ENCODE results near the gene TPRX2. TPM values are rescaled to one million over a fixed set of nuclear protein-coding genes. Genes with fewer than 3 reads are reported as not detected.
A peak's percentile ranks its signal among the peaks of the same experiment; 100 is the strongest.
"Not testable (repeated sequence)": the region's sequence is repeated elsewhere in the genome, so short reads cannot be mapped to it uniquely, and the experiment has no call there.

The TPRX2 gene
- total RNA-seq, 1 experiment from 2014 or later = not detected

DNA sequence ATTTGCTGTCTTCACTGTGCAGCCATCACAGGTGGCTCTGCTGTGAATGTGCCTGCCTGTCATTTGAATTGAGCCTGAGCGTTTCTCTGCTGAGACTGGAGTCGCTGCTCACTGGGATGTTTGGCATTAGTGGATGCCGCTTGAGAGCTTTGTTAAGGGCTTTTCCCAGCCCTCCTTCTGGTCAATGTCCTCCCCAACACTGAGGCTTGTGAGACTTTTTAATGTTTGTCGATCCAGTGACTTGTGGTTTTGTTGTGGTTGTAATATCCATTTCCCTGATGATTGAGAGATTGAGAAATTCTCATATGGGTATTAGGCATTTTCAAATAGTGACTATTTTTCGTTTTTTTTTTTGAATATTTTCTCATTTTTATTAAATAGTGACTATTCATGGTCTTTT lies 2.6 kb downstream of the TPRX2 start:
- DNase-seq (ENCODE audit: low read depth) = no peak

DNA sequence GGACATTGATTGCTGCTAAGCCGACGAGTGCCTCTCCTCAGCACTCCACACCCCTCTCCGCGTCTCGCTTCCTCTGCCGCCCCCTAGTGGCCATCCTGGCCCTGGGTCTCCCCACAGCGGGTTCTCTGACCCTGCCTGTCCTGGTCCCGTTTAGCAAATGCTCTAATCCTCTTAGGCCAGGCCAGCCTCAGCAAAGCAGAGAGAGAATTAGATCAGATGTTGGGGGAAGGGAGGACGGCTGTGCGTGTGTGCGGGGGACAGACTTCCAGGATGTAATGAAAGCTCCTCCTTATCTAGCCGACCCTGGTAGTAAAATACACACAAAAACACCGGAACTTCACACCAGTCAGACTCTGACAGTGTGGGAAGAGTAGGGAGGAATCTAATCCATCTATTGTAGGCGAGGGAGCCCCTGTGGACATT lies 4.5 kb downstream of the TPRX2 start:
- DNase-seq (ENCODE audit: low read depth) = peak; percentile 75

DNA sequence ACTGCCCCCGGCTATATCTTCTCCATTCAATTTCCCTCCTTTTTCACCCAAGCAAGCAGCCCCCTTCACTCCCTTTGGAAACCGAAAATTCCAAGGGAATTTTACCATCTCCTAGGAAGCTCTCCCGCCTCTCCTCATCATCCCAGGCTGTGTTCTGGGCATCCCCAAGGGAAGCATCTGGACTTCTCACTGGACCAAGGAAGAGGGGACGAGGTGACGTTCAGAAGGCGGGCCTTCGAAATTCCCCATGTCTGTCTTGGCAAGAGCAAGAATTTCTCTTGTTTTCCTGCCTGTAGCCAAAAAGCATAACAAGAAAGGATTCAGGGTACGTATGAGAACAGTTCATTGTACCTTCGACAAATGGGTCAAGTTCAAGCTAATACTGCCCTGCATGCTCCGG lies 6.1 kb downstream of the TPRX2 start:
- DNase-seq (ENCODE audit: low read depth) = no peak

DNA sequence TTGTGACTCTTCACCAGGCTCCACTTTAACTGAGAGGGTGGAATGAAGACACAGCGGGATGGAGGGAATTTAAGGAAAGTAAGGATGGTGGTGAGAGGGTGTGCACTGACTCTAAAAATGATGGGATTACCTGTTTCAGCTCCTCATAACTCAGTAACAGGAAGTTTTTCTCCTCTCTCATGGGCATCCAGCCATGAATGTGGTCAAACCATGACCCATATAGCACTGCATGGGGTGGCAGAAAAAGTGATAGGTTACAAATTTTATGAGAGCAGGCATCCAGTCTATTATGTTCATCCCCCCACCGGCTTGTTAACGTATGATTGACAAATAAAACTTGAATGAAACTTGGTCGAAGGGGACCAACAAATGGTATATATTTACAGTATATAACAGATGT lies 19.9 kb downstream of the TPRX2 start:
- DNase-seq (ENCODE audit: low read depth) = peak; percentile 37

DNA sequence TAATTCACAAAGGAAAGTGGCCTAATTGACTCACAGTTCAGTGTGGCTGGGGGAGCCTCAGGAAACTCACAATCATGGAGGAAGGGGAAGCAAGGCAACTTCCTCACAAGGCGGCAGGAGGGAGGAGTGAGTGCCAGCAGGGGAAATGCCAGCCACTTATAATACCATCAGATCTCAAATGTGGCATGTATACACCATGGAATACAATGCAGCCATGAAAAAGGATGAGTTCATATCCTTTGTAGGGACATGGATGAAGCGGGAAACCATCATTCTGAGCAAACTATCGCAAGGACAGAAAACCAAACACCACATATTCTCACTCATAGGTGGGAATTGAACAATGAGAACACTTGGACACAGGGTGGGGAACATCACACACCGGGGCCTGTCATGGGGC lies 20.4 kb downstream of the TPRX2 start:
- DNase-seq (ENCODE audit: low read depth) = not testable (repeated sequence)

DNA sequence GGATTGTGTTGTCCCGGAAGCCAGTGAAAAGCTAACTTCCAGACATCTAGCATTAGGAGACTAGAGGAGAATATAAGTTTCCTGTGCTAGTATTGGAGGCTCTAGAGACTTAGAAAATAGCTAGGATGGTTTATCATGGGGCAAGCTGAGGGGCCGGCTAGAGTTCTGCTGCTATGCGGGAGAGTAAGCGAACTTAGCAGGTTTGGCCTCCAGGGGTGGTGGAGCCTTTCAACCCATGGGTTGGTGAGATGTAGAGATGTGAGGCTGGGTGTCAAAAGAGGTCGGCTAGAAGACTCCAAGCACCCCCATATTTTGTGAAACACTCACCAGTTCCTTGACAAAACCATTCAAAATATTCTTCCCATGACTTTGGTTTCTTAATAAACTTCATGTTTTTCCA lies 22.7 kb downstream of the TPRX2 start:
- DNase-seq (ENCODE audit: low read depth) = no peak

DNA sequence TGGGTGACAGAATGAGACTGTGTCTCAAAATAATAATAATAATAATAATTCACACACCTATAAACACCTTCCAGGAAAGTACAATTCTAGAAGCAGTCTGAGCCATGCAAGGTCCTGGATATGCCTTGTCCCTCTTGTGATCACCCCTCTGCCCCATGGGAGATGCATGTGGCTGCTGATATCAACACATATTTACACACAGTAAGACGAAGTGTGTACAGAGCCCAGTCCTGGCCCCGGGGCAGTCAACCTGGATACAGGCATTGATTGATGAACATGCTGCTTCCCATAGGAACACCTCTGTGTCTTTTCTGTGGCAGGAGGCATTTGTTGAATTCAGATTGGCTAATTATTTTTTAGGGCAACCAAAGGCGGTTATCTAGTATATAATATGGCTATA lies 23.9 kb downstream of the TPRX2 start:
- no peak for DNase-seq (ENCODE audit: low read depth)

DNA sequence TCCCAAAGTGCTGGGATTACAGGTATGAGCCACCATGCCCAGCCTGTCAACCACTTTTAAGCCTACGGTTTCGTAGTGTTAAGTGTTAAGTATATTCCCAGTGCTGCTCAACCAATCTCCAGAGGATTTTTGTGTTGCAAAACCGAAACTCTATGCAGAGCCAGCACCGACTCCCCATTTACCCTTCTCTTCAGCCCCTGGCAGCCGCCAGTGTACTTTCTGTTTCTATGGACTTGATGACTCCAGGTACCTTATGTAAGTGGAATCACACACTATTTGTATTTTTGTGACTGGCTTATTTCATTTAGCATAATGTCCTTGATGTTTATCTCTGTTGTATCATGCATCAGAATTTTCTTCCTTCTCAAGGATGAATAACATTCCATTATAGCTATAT lies 26.0 kb downstream of the TPRX2 start:
- no peak for DNase-seq (ENCODE audit: low read depth)

DNA sequence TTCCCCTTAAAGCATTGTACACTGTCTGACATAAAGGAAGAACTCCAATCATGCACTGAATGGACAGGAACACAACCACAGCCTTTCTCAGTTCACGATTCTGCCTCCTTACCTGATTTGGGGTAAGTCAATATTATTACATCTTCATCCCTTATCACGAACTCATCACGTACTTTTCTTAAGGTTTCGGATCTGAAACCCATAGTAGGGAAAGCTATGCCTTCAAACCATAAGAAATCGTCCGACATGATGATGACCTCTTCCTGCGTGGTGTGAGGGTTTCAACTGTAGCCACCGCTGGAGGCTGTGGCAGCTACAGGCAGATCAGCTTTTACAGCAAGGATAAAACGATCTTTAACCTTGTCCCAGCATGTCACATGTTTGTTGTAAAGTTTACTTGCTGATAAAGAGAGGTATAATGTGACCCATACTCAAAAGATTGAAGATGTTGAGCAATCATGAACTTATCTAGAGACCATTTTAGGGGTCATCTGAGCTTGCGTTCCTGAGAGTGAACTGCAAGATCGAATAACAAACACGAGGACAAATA lies 27.1 kb downstream of the TPRX2 start, which contains the start of gene SULT2A1:
Gene SULT2A1 (minus strand): TSS at position 306 of the 550 bp plus-strand sequence. CDS start 58 bp downstream, at position 248.
- DNase-seq (ENCODE audit: low read depth) = no peak

DNA sequence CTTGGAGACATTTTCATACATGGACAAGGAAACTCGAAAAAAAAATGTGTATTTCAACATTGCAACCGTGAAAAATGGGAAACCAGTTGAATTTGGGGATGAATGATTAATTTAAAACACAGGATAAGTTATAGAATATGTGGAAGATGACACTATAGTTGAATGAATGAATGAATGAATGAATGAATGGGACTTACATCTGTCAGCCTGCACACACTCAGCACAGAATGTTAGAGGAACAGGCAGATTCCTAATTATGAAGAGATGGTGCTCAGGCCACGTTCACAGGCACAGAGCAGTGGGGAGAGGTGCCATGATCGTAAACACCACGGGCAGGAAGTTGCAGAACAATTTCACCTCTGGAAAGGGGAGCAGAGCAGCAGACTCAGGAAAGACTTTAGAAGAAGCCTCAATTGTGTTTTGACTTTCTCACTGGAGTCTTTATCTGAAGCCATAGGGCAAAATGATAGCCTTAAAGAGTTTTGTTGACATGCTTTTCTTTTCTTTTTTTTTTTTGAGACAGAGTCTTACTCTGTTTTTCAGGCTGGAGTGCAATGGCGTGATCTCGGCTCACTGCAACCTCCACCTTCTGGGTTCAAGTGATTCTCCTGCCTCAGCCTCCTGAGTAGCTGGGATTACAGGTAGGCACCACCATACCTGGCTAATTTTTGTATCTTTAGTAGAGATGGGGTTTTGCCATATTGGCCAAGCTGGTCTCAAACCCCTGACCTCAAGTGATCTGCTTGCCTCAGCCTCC lies 32.0 kb downstream of the TPRX2 start:
- DNase-seq (ENCODE audit: low read depth) = no peak

DNA sequence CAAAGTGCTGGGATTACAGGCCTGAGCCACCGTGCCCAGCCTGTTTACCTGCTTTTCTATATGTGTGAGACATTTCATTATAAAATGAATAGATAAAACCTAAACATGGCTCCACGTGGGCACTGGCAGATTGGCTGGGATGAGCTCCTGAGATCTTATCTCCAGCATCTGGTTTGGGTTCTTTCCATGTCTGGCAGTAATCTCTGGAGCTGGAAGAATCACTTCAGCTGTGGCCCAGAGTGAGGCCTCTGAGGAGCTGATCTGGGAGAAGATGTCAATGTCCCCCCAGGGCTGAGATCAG lies 32.5 kb downstream of the TPRX2 start:
- no peak for DNase-seq (ENCODE audit: low read depth)

DNA sequence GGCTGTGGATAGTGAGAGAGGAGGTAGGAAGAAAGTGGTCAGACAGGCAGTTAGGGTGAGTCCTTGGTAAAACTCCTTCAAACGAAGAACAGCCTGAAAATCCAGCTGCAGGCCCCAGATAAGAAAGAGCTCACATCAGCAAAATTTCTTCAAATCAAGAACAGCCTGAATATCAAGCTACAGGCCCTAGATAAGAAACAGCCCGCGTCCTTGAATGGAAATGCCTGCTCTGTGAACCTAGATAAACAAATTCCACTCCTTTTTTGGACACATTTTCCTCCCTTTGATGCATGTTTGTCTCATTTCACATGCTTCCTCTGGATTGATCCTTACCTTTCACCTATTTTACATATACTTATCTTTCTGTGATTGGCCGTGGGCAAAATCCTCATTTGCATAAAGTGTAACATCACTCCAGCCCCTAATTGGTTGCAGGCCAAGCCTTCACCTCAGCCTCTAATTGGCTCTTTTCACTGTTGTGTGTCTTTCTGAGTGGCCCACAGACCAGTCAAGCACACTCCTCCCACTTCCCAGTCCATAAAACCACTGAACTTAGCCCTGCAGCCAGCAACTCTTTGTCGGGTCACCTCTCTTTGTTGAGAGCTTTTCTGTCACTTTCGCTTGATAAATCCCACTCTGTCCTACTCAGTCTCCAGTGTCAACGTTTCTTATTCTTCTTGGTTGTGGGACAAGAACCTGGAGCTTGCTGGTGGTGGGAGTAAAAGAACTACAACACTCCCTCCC lies 33.1 kb downstream of the TPRX2 start:
- peak; percentile 20 for DNase-seq (ENCODE audit: low read depth)

DNA sequence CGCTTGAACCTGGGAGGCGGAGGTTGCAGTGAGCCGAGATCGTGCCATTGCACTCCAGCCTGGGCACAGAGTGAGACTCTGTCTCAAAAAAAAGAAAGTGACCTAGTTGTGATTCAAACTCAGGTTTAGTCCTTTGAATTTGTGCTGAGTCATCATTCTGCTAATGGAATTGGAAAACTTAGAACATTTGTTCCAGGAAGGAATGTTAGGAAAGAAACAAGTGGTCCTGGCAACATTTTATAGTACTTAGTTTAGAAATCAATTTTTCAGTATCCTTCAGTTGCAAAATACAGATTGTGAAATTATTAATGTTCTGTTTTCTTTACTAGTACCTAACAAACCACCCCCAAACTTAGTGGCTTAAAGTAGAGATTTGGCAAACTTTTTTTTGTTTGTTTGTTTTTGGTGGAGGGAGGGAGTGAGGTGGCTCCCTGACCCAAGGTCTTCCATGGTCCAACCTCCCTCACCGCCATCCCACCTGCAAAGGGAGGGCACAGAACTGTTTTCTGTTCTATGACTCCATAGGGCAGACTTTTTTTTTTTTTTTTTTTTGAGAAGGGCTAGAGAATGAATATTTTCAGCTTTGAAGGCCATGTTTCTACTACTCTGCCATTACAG lies 36.2 kb downstream of the TPRX2 start:
- DNase-seq (ENCODE audit: low read depth) = no peak

DNA sequence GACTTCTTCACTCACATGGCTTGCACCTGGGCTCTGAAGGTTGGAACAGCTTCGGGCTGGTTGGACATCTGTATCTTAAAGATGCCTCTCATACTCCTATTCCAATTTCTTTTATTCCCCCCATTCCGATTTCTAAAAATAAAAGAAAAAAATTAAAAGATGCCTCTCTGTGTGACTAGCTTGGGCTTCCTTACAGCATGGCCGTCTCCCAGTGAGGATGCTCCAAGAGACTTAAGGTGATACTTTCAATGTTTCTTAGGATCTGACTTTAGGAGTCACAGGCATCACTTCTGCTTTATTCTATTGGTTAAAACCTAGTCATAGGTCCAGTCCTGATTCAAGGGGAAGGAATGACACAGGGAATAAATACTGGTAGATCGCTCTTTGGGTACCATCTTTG lies 37.0 kb downstream of the TPRX2 start:
- DNase-seq (ENCODE audit: low read depth) = no peak

DNA sequence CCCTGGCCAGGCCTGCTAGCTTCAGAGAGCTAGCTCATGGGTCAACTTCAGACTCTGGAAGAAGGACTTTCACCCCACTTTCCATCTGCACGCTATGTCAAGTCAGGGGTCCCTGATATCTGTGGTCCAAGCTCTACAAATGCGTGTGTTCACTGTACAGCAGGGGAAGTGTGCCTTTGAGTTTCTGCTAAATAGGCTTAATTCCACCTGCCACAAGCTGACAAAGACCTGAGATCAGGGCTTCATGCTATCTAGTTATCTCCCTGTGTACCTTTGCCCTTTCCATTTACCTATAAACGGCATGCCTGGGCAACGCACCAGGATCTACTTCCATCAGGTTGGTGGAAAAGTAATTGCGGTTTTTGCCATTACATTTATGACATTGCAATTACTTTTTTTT lies 37.7 kb downstream of the TPRX2 start:
- no peak for DNase-seq (ENCODE audit: low read depth)

DNA sequence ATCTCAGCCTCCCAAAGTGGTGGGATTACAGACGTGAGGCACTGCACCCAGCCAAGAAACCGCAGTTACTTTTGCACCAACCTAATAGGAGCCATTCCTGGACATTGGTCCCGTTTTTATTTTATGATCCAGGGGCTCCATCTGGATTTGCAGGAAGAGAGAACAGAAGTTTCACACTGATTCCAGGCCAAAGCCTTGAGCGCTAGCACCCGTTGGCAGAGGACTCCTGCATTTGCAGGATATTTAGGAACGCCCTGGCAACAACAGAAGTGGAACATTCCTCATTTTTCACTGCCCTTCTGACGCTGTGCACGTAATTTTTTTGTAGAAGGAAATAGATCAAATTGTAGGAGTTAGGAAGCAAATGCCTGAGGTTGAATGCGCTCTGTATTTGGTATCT lies 38.8 kb downstream of the TPRX2 start:
- no peak for DNase-seq (ENCODE audit: low read depth)

DNA sequence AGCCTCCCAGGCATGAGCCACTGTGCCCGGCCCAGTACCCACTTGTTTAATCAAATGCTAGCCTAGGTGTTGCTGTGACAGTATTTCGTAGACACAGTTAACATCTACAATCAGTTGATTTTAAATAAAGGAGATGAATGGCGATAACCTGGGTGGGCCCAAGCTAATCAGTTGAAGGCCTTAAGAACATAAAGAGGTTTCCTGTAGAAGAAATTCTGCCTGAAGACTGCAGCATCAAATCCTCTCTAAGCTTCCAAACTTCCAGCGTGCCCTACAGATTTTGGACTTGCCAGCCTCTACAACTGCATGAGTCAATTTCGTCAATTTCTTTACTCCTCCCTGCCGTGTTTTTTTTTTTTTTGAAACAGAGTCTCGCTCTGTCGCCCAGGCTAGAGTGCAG lies 40.3 kb downstream of the TPRX2 start:
- no peak for DNase-seq (ENCODE audit: low read depth)

DNA sequence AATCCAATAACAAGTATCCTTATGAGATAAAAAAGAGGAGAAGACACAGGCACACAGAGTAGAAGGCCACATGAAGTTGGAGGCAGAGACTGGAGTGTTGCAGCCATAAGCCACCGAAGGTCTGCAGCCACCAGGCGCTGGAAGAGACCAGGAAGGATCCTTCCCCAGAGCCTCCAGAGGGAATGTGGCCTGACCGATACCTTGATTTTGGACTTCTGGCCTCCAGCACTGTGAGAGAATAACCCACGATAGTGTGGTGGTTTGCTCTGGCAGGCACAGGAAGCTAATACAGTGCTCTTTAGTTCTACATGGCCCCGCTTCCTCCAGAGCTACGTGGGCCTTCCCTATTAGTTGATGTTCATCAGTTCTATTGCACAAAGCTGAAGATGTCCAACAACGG lies 42.3 kb downstream of the TPRX2 start:
- DNase-seq (ENCODE audit: low read depth) = no peak

DNA sequence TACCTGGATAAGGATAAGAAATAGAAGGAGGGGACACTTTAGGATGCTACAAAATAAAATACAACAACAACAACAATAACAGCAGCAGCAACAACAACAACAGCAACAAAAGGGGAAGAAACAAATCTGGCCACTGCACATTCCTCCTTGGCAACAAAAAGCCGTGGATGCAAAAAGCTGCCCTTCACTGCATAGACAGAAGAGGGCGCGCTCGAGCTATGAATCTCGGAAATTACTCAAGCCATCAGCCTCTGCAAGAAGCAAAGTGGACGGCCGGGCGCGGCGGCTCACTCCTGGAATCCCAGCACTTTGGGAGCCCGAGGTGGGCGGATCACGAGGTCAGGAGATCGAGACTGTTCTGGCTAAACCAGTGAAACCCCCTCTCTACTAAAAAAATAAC lies 50.3 kb downstream of the TPRX2 start:
- DNase-seq (ENCODE audit: low read depth) = not testable (repeated sequence)

DNA sequence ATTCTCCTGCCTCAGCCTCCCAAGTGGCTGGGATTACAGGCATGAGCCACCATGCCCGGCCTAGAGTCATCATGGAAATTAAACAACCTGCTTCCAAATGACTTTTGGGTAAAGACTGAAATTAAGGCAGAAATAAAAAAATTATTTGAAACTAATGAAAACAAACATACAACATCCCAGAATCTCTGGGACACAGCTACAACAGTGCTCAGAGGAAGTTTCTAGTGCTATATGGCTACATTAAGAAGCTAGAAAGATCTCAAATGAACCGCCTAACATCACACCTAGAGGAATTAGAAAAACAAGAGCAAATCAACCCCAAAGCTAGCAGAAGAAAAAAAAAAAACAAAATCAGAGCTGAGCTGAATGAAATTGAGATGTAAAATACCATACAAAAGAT lies 51.2 kb downstream of the TPRX2 start:
- DNase-seq (ENCODE audit: low read depth) = not testable (repeated sequence)
